WTC11 (cell line): ENCODE measurements around the gene GRM5. TPM values are rescaled to one million over a fixed set of nuclear protein-coding genes. Genes with fewer than 3 reads are reported as not detected.

Experiments
- ATAC-seq: fragments of 200-7000 bp; cut with Tn5 transposase; 2 replicates; pipeline ENCODE4 v1.10.0; 2021; ENCODE audit warnings: mild to moderate bottlenecking, moderate library complexity
- CTCF ChIA-PET: fragments of 300-600 bp; sonication (Branson Sonifier 250); formaldehyde crosslinking; loops from one replicate; lab custom pipeline; 2021; ENCODE audit warnings: antibody characterized with exemption; lab: Charles Lee
- POLR2A ChIA-PET: fragments of 350-600 bp; sonication (Branson Sonifier 250); formaldehyde crosslinking; loops from one replicate; lab custom pipeline; 2021; ENCODE audit warnings: antibody characterized with exemption; lab: Charles Lee
- DNase-seq: peaks from one replicate; pipeline ENCODE4 v3.0.0; 2021; ENCODE audit warnings: low spot score
- H3K27ac Mint-ChIP-seq: 2 replicates; pipeline ENCODE4 v1.8.0; 2021; ENCODE audit warnings: mixed read lengths
- H3K27me3 Mint-ChIP-seq: 2 replicates; pipeline ENCODE4 v1.8.0; 2021; ENCODE audit warnings: low read depth, mild to moderate bottlenecking, moderate library complexity, mixed read lengths
- H3K36me3 Mint-ChIP-seq: 2 replicates; pipeline ENCODE4 v1.8.0; 2021; ENCODE audit warnings: mixed read lengths
- H3K4me1 Mint-ChIP-seq: 2 replicates; pipeline ENCODE4 v1.8.0; 2022; ENCODE audit warnings: mixed read lengths
- H3K4me3 Mint-ChIP-seq: 2 replicates; pipeline ENCODE4 v1.8.0; 2021; ENCODE audit warnings: mild to moderate bottlenecking, moderate library complexity, mixed read lengths
- H3K9me3 Mint-ChIP-seq: 2 replicates; pipeline ENCODE4 v1.8.0; 2021; ENCODE audit warnings: mixed read lengths
- EMX1 ChIP-seq: fragments of 250-450 bp; sonication (Bioruptor Pico); IDR thresholded peaks from 2 replicates; pipeline ENCODE4 v1.8.0; 2021; ENCODE audit warnings: mild to moderate bottlenecking
- ETV6 ChIP-seq: sonication (generic); formaldehyde crosslinking; IDR thresholded peaks from 2 replicates; pipeline ENCODE4 v1.8.1; 2022; ENCODE audit warnings: mild to moderate bottlenecking, missing genetic modification reagents
- FOXK1 ChIP-seq: sonication (generic); formaldehyde crosslinking; IDR thresholded peaks from 2 replicates; pipeline ENCODE4 v1.8.0; 2022; ENCODE audit warnings: mild to moderate bottlenecking, moderate library complexity, missing genetic modification reagents
- MYBL2 ChIP-seq: sonication (generic); formaldehyde crosslinking; IDR thresholded peaks from 2 replicates; pipeline ENCODE4 v1.8.1; 2023; ENCODE audit warnings: mild to moderate bottlenecking, moderate library complexity, missing genetic modification reagents
- NFE2L1 ChIP-seq: sonication (generic); formaldehyde crosslinking; IDR thresholded peaks from 2 replicates; pipeline ENCODE4 v1.8.1; 2023; ENCODE audit warnings: missing genetic modification reagents
- RELA ChIP-seq: sonication (generic); formaldehyde crosslinking; IDR thresholded peaks from 2 replicates; pipeline ENCODE4 v1.8.1; 2022; ENCODE audit warnings: missing genetic modification reagents, mild to moderate bottlenecking, borderline replicate concordance
- TEAD4 ChIP-seq: sonication (generic); formaldehyde crosslinking; IDR thresholded peaks from 2 replicates; pipeline ENCODE4 v1.8.0; 2022; ENCODE audit warnings: mild to moderate bottlenecking, missing genetic modification reagents
- total RNA-seq: library from RNA; stranded (reverse); gene quantifications from 3 replicates; pipeline ENCODE4 v1.2.3, GENCODE V29; 2021
- TF ChIP-seq, protein P1 (sequence below): sonication (generic); formaldehyde crosslinking; IDR thresholded peaks from 2 replicates; pipeline ENCODE4 v1.8.0; 2023; ENCODE audit warnings: mild to moderate bottlenecking, missing genetic modification reagents
- TF ChIP-seq, protein P2 (sequence below): fragments of 250-450 bp; sonication (Bioruptor Pico); IDR thresholded peaks from 2 replicates; pipeline ENCODE4 v2.1.2; 2022; ENCODE audit warnings: mild to moderate bottlenecking, moderate library complexity
- TF ChIP-seq, protein P3 (sequence below): sonication (generic); formaldehyde crosslinking; IDR thresholded peaks from 2 replicates; pipeline ENCODE4 v1.8.1; 2023; ENCODE audit warnings: mild to moderate bottlenecking, missing genetic modification reagents, borderline replicate concordance
- TF ChIP-seq, protein P4 (sequence below): sonication (generic); formaldehyde crosslinking; IDR thresholded peaks from 2 replicates; pipeline ENCODE4 v1.8.1; 2023; ENCODE audit warnings: mild to moderate bottlenecking, missing genetic modification reagents
- TF ChIP-seq, protein P5 (sequence below): sonication (generic); formaldehyde crosslinking; IDR thresholded peaks from 2 replicates; pipeline ENCODE4 v1.8.0; 2023; ENCODE audit warnings: missing genetic modification reagents, mild to moderate bottlenecking, borderline replicate concordance
- TF ChIP-seq, protein P6 (sequence below): fragments of 250-450 bp; sonication (Bioruptor Pico); IDR thresholded peaks from 2 replicates; pipeline ENCODE4 v1.8.0; 2021; ENCODE audit warnings: mild to moderate bottlenecking

The GRM5 gene
- total RNA-seq, 1 experiment from 2014 or later, result 0.13 TPM

DNA sequence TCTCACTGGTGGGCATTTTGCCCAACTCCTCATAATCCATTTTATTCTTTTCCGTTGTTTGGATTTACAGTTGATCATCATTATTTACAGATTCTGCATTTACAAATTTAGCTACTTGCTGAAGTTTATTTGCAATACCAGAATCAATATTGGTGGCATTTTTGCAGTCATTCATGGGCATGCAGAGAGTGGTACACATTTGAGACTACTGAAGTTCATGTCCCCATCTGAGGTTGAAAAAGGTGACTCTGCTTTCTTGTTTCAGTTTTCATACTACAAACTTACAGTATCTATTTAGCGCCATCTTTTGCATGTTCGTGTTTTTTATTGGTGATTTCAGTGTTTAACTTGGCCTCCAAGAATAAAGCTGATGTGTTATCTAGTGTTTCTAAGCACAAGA lies 409.5 kb downstream of the GRM5 start (continued):
- TF ChIP-seq, protein P1, sequence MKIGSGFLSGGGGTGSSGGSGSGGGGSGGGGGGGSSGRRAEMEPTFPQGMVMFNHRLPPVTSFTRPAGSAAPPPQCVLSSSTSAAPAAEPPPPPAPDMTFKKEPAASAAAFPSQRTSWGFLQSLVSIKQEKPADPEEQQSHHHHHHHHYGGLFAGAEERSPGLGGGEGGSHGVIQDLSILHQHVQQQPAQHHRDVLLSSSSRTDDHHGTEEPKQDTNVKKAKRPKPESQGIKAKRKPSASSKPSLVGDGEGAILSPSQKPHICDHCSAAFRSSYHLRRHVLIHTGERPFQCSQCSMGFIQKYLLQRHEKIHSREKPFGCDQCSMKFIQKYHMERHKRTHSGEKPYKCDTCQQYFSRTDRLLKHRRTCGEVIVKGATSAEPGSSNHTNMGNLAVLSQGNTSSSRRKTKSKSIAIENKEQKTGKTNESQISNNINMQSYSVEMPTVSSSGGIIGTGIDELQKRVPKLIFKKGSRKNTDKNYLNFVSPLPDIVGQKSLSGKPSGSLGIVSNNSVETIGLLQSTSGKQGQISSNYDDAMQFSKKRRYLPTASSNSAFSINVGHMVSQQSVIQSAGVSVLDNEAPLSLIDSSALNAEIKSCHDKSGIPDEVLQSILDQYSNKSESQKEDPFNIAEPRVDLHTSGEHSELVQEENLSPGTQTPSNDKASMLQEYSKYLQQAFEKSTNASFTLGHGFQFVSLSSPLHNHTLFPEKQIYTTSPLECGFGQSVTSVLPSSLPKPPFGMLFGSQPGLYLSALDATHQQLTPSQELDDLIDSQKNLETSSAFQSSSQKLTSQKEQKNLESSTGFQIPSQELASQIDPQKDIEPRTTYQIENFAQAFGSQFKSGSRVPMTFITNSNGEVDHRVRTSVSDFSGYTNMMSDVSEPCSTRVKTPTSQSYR (CRISPR knock-in tag), result no peak
- no peak for TF ChIP-seq EMX1 (CRISPR knock-in tag)
- TF ChIP-seq, protein P2, sequence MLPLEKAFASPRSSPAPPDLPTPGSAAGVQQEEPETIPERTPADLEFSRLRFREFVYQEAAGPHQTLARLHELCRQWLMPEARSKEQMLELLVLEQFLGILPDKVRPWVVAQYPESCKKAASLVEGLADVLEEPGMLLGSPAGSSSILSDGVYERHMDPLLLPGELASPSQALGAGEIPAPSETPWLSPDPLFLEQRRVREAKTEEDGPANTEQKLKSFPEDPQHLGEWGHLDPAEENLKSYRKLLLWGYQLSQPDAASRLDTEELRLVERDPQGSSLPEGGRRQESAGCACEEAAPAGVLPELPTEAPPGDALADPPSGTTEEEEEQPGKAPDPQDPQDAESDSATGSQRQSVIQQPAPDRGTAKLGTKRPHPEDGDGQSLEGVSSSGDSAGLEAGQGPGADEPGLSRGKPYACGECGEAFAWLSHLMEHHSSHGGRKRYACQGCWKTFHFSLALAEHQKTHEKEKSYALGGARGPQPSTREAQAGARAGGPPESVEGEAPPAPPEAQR, result no peak
- TF ChIP-seq, protein P3, sequence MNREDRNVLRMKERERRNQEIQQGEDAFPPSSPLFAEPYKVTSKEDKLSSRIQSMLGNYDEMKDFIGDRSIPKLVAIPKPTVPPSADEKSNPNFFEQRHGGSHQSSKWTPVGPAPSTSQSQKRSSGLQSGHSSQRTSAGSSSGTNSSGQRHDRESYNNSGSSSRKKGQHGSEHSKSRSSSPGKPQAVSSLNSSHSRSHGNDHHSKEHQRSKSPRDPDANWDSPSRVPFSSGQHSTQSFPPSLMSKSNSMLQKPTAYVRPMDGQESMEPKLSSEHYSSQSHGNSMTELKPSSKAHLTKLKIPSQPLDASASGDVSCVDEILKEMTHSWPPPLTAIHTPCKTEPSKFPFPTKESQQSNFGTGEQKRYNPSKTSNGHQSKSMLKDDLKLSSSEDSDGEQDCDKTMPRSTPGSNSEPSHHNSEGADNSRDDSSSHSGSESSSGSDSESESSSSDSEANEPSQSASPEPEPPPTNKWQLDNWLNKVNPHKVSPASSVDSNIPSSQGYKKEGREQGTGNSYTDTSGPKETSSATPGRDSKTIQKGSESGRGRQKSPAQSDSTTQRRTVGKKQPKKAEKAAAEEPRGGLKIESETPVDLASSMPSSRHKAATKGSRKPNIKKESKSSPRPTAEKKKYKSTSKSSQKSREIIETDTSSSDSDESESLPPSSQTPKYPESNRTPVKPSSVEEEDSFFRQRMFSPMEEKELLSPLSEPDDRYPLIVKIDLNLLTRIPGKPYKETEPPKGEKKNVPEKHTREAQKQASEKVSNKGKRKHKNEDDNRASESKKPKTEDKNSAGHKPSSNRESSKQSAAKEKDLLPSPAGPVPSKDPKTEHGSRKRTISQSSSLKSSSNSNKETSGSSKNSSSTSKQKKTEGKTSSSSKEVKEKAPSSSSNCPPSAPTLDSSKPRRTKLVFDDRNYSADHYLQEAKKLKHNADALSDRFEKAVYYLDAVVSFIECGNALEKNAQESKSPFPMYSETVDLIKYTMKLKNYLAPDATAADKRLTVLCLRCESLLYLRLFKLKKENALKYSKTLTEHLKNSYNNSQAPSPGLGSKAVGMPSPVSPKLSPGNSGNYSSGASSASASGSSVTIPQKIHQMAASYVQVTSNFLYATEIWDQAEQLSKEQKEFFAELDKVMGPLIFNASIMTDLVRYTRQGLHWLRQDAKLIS (CRISPR knock-in tag), result no peak
- TF ChIP-seq ETV6 (CRISPR knock-in tag), result no peak

DNA sequence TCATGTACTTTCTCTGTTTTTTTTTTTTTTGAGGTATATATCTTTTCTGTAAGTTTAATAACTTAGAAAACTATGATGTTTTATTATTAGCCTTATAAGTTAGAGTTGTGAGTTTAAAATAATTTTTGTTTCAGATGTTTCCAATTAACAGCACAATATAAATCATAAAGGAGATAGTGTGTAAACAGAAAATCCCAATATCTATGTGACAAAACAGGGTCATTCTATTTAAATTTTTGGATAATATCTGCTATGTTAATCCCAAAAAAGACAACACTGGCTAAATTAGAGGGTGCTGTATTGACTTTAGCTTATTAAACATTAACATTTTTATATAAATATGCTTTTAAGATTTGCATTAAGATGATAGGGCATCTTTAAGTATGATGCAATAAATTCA lies 410.1 kb downstream of the GRM5 start:
- POLR2A ChIA-PET, result interaction anchor here (0.6 kb wide), 1 partner anchor 10 kb away, joined by 4 read pairs; no protein-coding TSS in a partner anchor
- CTCF ChIA-PET, result no interaction called here
- TF ChIP-seq TEAD4 (CRISPR knock-in tag) (no peak), RELA (CRISPR knock-in tag) (no peak), MYBL2 (CRISPR knock-in tag) (no peak), NFE2L1 (CRISPR knock-in tag) (no peak), FOXK1 (CRISPR knock-in tag) (no peak)
- TF ChIP-seq, protein P4, sequence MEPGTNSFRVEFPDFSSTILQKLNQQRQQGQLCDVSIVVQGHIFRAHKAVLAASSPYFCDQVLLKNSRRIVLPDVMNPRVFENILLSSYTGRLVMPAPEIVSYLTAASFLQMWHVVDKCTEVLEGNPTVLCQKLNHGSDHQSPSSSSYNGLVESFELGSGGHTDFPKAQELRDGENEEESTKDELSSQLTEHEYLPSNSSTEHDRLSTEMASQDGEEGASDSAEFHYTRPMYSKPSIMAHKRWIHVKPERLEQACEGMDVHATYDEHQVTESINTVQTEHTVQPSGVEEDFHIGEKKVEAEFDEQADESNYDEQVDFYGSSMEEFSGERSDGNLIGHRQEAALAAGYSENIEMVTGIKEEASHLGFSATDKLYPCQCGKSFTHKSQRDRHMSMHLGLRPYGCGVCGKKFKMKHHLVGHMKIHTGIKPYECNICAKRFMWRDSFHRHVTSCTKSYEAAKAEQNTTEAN, result no peak
- TF ChIP-seq, protein P5, sequence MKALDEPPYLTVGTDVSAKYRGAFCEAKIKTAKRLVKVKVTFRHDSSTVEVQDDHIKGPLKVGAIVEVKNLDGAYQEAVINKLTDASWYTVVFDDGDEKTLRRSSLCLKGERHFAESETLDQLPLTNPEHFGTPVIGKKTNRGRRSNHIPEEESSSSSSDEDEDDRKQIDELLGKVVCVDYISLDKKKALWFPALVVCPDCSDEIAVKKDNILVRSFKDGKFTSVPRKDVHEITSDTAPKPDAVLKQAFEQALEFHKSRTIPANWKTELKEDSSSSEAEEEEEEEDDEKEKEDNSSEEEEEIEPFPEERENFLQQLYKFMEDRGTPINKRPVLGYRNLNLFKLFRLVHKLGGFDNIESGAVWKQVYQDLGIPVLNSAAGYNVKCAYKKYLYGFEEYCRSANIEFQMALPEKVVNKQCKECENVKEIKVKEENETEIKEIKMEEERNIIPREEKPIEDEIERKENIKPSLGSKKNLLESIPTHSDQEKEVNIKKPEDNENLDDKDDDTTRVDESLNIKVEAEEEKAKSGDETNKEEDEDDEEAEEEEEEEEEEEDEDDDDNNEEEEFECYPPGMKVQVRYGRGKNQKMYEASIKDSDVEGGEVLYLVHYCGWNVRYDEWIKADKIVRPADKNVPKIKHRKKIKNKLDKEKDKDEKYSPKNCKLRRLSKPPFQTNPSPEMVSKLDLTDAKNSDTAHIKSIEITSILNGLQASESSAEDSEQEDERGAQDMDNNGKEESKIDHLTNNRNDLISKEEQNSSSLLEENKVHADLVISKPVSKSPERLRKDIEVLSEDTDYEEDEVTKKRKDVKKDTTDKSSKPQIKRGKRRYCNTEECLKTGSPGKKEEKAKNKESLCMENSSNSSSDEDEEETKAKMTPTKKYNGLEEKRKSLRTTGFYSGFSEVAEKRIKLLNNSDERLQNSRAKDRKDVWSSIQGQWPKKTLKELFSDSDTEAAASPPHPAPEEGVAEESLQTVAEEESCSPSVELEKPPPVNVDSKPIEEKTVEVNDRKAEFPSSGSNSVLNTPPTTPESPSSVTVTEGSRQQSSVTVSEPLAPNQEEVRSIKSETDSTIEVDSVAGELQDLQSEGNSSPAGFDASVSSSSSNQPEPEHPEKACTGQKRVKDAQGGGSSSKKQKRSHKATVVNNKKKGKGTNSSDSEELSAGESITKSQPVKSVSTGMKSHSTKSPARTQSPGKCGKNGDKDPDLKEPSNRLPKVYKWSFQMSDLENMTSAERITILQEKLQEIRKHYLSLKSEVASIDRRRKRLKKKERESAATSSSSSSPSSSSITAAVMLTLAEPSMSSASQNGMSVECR, result no peak
- TF ChIP-seq, protein P3 (CRISPR knock-in tag), result no peak
- TF ChIP-seq, protein P1 (CRISPR knock-in tag), result no peak
- TF ChIP-seq, protein P6, sequence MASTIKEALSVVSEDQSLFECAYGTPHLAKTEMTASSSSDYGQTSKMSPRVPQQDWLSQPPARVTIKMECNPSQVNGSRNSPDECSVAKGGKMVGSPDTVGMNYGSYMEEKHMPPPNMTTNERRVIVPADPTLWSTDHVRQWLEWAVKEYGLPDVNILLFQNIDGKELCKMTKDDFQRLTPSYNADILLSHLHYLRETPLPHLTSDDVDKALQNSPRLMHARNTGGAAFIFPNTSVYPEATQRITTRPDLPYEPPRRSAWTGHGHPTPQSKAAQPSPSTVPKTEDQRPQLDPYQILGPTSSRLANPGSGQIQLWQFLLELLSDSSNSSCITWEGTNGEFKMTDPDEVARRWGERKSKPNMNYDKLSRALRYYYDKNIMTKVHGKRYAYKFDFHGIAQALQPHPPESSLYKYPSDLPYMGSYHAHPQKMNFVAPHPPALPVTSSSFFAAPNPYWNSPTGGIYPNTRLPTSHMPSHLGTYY (CRISPR knock-in tag), result no peak
- peaks cover 4% of the 10 kb centered on the region for H3K4me1 Mint-ChIP-seq
- H3K9me3 Mint-ChIP-seq, result peaks cover 7% of the 10 kb centered on the region
- ATAC-seq, result no peak
- H3K27ac Mint-ChIP-seq, result no peak overlapping the region
- H3K4me3 Mint-ChIP-seq, result no peak overlapping the region
- no peaks in the 10 kb centered on the region for H3K27me3 Mint-ChIP-seq
- no peak for DNase-seq
- peaks cover 5% of the 10 kb centered on the region; the same call in 1 of the 2 replicates for H3K36me3 Mint-ChIP-seq
